GM19239 (cell line): ENCODE data around the gene NPPA.

ENCODE experiments used
- DNase-seq: peaks from one replicate; pipeline ENCODE4 v3.0.0; 2011; ENCODE audit warnings: low spot score; ENCODE audit not compliant: insufficient read length
- FAIRE-seq: peaks from 2 replicates; lab custom pipeline; 2011; peaks lifted over from hg19 to GRCh38; lab: Jason Lieb, UNC

Gene NPPA

GRCh38 chr1:11875094-11875493 lies 27.5 kb upstream of the NPPA start:
- DNase-seq (no peak), FAIRE-seq (no peak)

DNA sequence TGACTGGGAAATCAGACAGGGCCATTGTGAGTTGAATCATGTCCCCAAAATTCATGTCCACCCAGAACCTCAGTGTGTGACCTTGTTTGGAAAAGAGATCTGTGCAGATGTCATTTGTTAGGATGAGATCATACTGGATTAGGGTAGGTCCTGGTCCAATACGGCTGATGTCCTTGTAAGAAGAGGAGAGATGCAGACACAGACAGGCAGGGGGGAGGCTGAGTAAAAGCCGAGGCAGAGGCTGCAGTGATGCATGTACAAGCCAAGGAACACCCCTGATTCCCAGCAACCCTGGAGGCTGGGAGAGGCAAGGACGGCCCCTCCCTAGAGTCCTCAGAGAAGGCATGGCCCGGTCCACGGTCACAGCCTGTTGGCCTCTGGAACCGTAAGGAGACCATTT lies 27.0 kb upstream of the NPPA start:
- DNase-seq, result no peak
- FAIRE-seq, result no peak

DNA sequence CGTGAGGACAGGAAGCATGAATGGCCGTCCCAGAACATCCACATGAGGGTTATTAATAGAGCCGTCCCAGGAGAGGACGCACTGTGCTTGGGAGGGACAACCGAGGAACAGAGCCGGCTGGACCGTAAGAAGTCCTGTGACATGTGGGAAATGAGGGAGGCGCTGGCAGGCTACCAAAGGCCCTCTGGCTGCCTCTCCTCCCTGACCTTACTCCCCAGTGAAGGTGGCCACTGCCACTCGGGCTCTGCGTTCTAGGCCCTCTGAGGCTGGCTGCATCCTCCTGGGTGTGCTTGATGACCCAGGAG lies 26.6 kb upstream of the NPPA start:
- DNase-seq (no peak), FAIRE-seq (no peak)

DNA sequence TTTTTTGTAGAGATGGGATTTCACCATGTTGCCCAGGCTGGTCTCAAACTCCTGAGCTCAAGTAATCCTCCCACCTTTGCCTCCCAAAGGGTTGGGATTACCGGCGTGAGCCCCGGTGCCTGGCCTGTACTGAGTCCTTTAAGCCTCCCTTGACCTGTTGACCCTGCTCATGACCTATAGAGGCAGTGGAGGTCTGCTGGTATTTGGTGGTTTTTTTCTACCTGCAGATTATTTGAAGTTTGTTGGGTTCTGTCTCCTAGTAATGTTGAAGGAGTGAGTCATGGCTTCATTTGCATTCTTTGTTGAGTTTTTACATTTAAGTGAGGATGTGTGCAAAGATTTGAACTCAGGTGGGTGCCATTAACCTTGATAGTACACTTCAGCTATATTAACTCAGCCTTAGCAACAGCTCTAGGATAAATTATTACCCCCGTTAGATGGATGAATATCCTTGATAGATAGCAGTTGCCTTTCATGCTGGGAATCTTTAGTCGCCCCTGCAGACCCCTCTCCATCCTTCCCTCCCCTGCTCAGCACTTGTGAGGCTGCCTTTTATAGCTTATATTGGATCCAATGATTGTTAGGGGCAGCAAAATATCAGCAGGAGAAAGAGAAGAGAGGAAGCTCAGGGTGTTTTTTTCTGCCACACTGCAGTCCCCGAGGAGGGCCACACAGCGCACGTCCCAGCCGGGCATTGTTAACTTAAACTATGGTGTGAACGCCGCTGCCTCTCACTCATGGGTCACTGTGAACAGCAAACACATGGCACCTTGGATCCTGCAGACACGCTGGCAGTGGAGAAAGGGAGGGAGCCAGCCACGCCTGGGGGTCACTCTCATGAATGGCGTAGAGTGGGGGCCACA lies 26.0 kb upstream of the NPPA start:
- FAIRE-seq, result no peak

GRCh38 chr1:11872545-11872944 lies 25.0 kb upstream of the NPPA start:
- FAIRE-seq (no peak), DNase-seq (no peak)

More for the DNA sequence above, 26.0 kb upstream of the NPPA start:
- no peak for DNase-seq

- FAIRE-seq (no peak), DNase-seq (no peak)
Measured at GRCh38 chr1:11869650-11870207, 22.1 kb upstream of the NPPA start.

DNA sequence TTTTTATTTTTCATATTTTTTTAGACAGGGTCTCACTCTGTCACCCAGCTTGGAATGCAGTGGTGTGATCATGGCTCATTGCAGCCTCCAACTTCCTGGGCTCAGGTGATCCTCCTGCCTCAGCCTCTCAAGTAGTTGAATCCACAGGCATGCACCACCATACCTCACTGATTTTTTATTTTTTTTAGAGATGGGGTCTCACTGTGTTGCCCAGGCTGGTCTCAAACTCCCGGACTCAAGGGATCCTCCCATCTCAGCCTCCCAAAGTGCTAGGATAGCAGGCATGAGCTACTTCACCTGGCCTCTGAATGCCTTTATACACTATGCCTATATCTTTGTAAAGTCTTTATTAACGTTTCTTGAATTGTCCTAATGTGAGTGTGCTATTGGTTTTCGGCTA lies 21.5 kb upstream of the NPPA start:
- DNase-seq (no peak), FAIRE-seq (no peak)

- DNase-seq, result no peak
- FAIRE-seq, result no peak
Measured at GRCh38 chr1:11868331-11868980, 20.9 kb upstream of the NPPA start.

DNA sequence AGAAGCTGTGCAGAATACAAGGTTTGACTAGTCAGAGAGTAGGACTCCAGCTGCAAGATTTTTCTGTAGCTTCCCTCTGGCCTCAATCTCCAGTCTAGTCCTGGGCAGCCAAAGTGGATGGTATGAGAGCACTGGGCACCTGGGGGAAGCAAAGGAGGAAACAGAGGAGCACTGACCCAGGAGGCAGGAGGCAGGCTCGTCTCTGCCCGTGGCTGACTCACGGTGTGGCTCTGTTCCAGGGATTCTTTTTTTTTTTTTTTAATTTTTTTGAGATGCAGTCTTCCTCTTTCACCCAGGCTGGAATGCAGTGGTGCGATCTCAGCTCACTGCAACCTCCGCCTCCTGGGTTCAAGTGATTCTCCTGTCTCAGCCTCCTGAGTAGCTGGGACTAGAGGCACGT lies 15.3 kb upstream of the NPPA start:
- FAIRE-seq (no peak), DNase-seq (no peak)

DNA sequence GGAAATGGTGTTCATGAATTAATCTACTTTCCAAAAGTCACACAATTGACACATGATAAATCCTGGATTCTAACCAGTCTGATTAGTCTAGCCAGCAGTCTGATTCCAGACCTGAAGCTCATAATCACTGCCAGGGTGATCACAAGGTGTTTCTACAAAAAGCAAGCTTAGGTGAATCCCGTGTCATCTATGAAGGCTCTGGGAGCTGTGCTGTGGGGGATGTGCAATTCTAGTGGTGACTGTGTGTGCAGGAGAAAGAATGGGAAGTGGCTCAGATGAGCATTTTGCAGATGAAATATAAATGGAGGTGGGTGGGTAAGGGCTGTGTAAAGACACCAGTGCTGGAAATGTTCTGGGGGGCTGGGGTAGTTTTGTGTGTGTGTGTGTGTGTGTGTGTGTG lies 13.0 kb upstream of the NPPA start:
- no peak for FAIRE-seq
- DNase-seq, result no peak

DNA sequence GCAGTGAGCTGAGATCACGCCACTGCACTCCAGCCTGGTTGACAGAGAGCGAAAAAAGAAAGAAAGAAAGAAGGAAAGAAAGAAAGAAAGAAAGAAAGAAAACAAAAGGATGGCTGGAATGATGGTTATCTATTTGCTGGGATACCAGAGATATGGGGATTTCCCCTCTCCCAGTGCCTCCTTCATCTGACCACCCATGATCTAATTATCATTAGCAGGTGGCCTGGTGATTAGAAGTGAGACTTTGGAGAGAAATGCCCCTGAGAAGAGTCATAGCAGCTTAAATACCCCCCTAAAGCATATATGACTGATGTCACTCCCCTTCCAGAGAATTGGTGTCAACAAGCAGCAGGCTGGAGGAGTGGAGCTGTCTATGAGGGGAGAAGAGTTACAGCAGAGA lies 12.5 kb upstream of the NPPA start:
- no peak for DNase-seq

GRCh38 chr1:11858968-11859871 lies 11.6 kb upstream of the NPPA start:
- no peak for FAIRE-seq
- DNase-seq, result peak; percentile 70

More for the DNA sequence above, 12.5 kb upstream of the NPPA start:
- no peak for FAIRE-seq

DNA sequence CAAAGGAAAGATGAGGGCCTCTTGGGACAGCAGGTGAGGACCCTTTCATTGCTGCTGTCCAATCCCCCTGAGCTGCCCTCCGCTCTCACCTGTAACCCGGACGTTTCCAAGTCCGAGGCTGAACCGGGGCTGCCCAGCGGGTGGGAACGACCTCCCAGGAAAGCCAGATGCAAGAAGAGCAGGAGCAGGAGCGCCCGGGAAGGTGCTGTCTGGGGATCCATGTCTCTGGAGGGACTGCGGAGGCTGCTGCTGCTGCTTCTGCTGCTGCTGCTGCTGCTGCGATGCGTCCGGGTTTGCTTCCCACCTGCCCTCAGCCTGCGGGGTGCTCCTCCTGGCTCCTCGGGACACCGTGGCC lies 11.0 kb upstream of the NPPA start, which contains the start of gene NPPB:
NPPB (minus strand) TSS at position 333 of the 355 bp plus-strand sequence; CDS start at position 221, 112 bp downstream.
- DNase-seq (no peak), FAIRE-seq (no peak)

GRCh38 chr1:11858158-11858557 lies 10.6 kb upstream of the NPPA start:
- DNase-seq (no peak), FAIRE-seq (no peak)

DNA sequence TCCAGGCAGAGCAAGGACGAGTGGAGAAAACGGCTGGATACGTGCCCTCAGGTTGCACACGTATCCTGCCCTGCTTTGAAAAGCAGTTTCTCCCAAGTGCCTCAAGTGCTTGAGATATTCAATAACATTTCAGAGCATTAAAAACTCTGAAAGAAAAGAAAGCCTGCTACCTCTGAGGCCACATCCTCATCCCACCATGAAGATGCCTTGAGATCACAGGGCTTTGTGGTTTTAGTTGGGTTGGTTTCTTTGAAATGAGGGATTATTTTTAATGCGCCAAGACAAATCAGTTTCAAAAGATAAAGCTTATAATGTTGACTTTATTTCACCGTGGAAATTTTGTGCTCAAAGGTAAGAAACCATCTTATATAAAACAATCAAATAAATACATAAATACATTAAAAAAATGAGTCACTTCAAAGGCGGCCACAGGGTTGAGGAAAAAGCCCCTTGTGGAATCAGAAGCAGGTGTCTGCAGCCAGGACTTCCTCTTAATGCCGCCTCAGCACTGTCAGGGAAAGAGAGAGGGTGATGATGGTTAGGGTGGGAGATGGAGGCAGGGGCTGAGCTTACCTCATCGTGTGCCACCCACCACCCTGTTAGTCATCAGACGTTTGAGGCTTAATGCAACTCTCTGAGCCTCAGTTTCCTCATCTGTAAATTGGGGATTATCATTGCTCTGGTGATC lies 9.7 kb upstream of the NPPA start:
- DNase-seq (no peak), FAIRE-seq (no peak)

DNA sequence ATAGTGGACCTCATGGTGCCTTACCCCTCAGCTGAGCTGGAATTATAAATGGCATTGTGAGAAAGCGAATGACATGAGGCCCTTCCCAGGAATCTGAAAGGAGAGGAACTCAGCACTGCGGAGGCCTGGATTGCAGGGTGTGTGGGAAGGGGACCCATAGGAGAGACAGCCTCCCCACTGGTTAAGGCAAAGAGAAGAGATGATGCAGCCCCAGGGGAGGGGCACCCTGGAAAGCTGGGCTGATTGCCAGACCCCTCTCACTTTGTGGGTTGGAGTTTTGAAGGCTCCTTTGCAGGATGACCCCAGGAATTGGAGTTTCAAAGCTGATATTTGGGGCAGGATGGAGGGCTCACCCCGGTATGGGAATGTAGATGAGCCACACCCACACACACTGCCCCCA lies 9.1 kb upstream of the NPPA start:
- DNase-seq (no peak), FAIRE-seq (no peak)

DNA sequence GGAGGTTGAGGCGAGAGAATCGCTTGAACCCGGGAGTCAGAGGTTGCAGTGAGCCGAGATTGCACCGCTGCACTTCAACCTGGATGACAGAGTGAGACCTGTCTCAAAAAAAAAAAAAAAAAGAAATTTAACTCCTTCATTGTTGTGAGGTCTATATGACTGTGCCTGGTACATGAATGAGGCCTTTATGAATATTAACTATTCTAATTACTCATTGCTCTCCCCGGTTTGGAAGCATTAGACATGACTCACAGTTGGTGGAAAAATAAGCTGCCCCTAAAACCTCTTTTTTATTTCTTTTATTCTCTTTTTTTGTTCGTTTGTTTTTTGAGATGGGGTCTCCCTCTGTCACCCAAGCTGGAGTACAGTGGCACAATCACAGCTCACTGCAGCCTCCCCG lies 7.8 kb upstream of the NPPA start:
- DNase-seq (no peak), FAIRE-seq (no peak)

DNA sequence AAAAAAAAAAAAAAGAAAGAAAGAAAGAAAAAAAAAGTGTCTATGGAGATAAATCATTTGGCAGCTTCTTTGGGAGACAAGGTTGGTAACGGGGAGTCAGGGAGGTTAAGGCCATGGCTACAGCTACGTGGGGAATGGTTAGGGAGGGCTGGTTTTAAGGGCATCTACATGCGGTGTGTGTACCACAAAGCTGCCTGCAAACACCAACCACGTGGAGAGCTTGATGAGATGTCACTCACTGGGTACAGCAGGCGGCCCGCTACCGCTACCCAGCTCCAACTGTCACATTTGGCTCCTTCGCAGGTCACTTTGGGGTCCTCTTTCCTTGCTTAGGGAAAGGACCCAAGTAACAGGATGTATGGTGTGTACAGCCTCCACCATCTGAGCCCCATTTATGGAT lies 6.9 kb upstream of the NPPA start:
- FAIRE-seq (no peak), DNase-seq (no peak)

DNA sequence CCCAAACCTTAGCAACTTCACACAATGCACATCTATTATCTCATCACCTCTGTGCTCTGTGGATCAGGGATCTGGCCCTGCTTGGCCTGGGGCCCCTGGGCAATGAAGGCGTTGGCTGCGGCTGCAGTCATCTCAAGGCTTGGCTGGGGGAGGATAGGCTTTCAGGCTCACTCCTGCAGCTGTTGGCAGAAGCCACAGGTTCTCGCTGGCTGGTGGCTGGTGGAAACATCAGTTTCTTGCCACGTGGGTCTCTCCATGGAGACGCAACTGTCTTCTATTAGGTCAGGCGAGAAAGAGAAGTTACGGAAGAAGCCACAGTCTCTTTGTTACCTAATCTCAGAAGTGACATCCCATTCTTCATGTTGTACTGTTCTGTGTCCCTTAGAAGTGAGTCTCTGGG lies 3.6 kb upstream of the NPPA start:
- DNase-seq (no peak), FAIRE-seq (no peak)

DNA sequence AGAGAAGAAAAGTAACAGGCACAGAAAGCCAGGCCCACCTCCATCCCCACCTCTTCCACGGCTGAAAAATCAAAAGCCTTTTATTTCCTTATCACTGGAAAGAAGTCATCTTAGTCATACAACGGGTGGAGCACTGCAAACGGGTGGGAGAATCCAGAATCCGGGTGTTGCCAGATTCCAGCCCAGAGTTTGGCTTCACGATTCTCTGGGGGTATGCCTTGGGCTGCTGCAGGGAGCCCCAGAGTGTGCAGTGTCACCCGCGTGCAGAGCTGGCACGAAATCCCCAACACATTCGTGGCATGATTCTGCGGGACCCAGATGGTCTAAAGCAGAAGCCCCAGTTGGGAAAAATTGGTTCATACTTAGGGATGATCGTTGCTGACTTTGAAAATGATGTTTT lies 2.6 kb upstream of the NPPA start:
- DNase-seq, result no peak
- no peak for FAIRE-seq
